Tibial nerve (tissue), 4 donors: ENCODE data around the gene NOD2.

Experiments
- CTCF ChIP-seq, 5 experiments: fragments of 200-600 bp in 3 of 5; fragments of 450-650 bp in 2 of 5; sonication (generic) in 3 of 5; IDR thresholded peaks; one replicate each; pipeline ENCODE4 v1.5.1; 2016 to 2019; ENCODE audit warnings: antibody characterized with exemption in 5 of 5, mild to moderate bottlenecking in 3 of 5, moderate library complexity in 2 of 5
- EP300 ChIP-seq, 2 donors: sonication (generic); formaldehyde crosslinking; IDR thresholded peaks; one replicate each; pipeline ENCODE4 v1.6.1; 2017; ENCODE audit warnings: antibody characterized with exemption in 2 of 2, mild to moderate bottlenecking in 1 of 2
- POLR2A ChIP-seq, 2 donors: fragments of 450-650 bp; IDR thresholded peaks; one replicate each; pipeline ENCODE4 v1.6.1; 2017; ENCODE audit warnings: antibody characterized with exemption in 2 of 2, mild to moderate bottlenecking in 2 of 2, moderate library complexity in 2 of 2

GRCh38 chr16:50673496-50674275 lies 19.7 kb upstream of the NOD2 start:
- TF ChIP-seq EP300 (IDR thresholded peaks at IDR 0.05) (no peak), POLR2A (IDR thresholded peaks at IDR 0.05) (no peak), CTCF (IDR thresholded peaks at IDR 0.05) (no peak)
